Gastroesophageal sphincter (tissue), 4 donors: ENCODE data around the gene DPM1. TPM values are rescaled to one million over a fixed set of nuclear protein-coding genes. Genes with fewer than 3 reads are reported as not detected.

ENCODE experiments used
- ATAC-seq: fragments of 150-250 bp; one replicate; pipeline ENCODE4 v1.9.1; 2016; ENCODE audit warnings: mild to moderate bottlenecking, moderate library complexity
- H3K27ac ChIP-seq, 4 donors: fragments of 200-600 bp; sonication (generic) in 3 of 4; 1 replicate in 3 of 4; 2 replicates in 1 of 4; pipeline ENCODE4 v1.5.1; 2016 to 2019
- H3K27me3 ChIP-seq: fragments of 200-600 bp; sonication (generic); one replicate; pipeline ENCODE4 v1.5.1; 2019
- H3K36me3 ChIP-seq, 2 donors: fragments of 200-600 bp; sonication (generic); one replicate each; pipeline ENCODE4 v1.5.1; 2019; ENCODE audit warnings: control low read depth in 1 of 2
- H3K4me1 ChIP-seq, 3 donors: fragments of 200-600 bp; sonication (generic); 1 replicate in 2 of 3; 2 replicates in 1 of 3; pipeline ENCODE4 v1.5.1; 2016 to 2019; ENCODE audit warnings: control low read depth in 2 of 3
- H3K4me3 ChIP-seq, 2 donors: fragments of 200-600 bp; sonication (generic); one replicate each; pipeline ENCODE4 v1.5.1; 2019; ENCODE audit warnings: mild to moderate bottlenecking in 1 of 2, moderate library complexity in 1 of 2
- H3K9me3 ChIP-seq, 3 donors: fragments of 200-600 bp; sonication (generic); one replicate each; pipeline ENCODE4 v1.5.1; 2017 to 2019; ENCODE audit warnings: control low read depth in 2 of 3
- EP300 ChIP-seq: sonication (generic); formaldehyde crosslinking; IDR thresholded peaks from one replicate; pipeline ENCODE4 v1.6.1; 2017; ENCODE audit warnings: antibody characterized with exemption, mild to moderate bottlenecking
- POLR2A ChIP-seq, 2 donors: fragments of 450-650 bp; IDR thresholded peaks; one replicate each; pipeline ENCODE4 v1.6.1; 2017; ENCODE audit warnings: antibody characterized with exemption in 2 of 2, mild to moderate bottlenecking in 2 of 2, moderate library complexity in 1 of 2
- POLR2AphosphoS5 ChIP-seq: sonication (generic); formaldehyde crosslinking; IDR thresholded peaks from one replicate; pipeline ENCODE4 v1.6.1; 2017; ENCODE audit warnings: antibody characterized with exemption
- WGBS, 2 donors: methylation state at CpG; one replicate each; pipeline ENCODE4 v1.1.5; 2018; ENCODE audit warnings: low coverage in 1 of 2; 5-methylcytosine and 5-hydroxymethylcytosine counted together
- total RNA-seq, 4 donors: library from RNA; depleted of rRNA; stranded (reverse); fragments of >200 nt; gene quantifications; one replicate each; pipeline ENCODE4 v1.1.0, GENCODE V29; 2016
- TF ChIP-seq, protein P1 (sequence below), 4 experiments: fragments of 200-600 bp in 2 of 4; fragments of 450-650 bp in 2 of 4; sonication (generic) in 1 of 4; IDR thresholded peaks; one replicate each; pipeline ENCODE4 v1.5.1; 2017 to 2019; ENCODE audit warnings: antibody characterized with exemption in 4 of 4, mild to moderate bottlenecking in 2 of 4, moderate library complexity in 2 of 4

The DPM1 gene
- total RNA-seq, 4 donors from 2014 or later = 35.2 to 63.0 (median 43.5) TPM

DNA sequence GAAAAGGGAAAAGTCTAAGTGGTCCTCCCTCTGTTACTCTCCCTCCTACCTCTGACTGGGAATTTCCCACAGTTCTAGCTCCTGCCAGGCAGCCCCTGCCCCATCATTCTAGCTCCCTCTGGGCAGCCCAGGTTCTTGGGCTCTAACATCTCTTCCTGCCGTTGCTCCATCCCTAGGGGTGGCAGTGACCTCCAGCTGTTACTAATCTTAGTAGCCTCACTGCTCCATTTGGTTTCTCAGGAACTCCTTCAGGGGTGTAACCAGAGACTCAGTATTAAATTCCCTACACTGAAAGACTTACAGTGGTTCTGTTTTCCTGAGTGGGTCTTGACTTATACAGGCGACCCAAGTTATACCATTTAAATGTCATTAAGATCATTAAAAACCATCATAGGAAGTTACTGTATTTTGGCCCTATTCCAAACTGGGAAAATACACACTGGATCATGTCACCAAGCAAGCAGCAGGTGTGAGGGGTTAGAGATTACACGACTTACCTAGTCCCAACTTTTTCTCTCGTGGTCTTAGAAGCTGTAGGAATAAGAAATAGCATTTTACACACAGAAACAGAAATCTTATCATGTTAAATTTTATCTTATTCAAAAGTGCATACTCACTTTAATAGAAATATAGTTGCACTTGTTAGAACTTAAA, 10.1 kb downstream of the DPM1 start:
- WGBS, 2 donors = 60 to 66% methylated on average over 1 to 3 of the region's 4 CpGs
- Histone ChIP-seq H3K27ac (no peak overlapping the region), H3K9me3 (no peaks in the 10 kb centered on the region), H3K36me3 (peaks cover 0 to 97% of the 10 kb centered on the region in 2 donors), H3K27me3 (no peaks in the 10 kb centered on the region), H3K4me3 (no peak overlapping the region), H3K4me1 (no peaks in the 10 kb centered on the region)
- no peak for TF ChIP-seq EP300
- TF ChIP-seq POLR2A (IDR thresholded peaks at IDR 0.05) = no peak
- TF ChIP-seq, protein P1, sequence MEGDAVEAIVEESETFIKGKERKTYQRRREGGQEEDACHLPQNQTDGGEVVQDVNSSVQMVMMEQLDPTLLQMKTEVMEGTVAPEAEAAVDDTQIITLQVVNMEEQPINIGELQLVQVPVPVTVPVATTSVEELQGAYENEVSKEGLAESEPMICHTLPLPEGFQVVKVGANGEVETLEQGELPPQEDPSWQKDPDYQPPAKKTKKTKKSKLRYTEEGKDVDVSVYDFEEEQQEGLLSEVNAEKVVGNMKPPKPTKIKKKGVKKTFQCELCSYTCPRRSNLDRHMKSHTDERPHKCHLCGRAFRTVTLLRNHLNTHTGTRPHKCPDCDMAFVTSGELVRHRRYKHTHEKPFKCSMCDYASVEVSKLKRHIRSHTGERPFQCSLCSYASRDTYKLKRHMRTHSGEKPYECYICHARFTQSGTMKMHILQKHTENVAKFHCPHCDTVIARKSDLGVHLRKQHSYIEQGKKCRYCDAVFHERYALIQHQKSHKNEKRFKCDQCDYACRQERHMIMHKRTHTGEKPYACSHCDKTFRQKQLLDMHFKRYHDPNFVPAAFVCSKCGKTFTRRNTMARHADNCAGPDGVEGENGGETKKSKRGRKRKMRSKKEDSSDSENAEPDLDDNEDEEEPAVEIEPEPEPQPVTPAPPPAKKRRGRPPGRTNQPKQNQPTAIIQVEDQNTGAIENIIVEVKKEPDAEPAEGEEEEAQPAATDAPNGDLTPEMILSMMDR (IDR thresholded peaks at IDR 0.05) = no peak
- TF ChIP-seq POLR2AphosphoS5 = no peak
- no peak for ATAC-seq

DNA sequence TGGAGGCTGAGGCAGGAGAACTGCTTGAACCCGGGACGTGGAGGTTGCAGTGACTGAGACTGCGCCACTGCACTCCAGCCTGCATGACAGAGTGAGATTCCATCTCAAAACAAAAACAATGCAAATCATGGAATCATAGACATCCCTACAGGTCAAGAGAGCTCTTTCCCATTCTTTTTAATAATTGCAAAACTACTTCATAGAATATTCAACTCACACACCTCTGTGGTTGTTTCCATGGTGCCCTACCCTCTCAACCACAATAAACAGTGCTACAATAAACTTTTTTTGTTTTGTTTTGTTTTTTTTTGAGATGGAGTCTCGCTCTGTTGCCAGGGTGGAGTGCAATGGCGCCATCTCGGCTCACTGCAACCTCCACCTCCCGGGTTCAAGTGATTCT, 15.3 kb downstream of the DPM1 start:
- Histone ChIP-seq H3K9me3 (no peaks in the 10 kb centered on the region), H3K4me3 (no peak overlapping the region), H3K27ac (no peak overlapping the region), H3K27me3 (no peaks in the 10 kb centered on the region), H3K4me1 (no peaks in the 10 kb centered on the region), H3K36me3 (peaks cover 0 to 98% of the 10 kb centered on the region in 2 donors)
- 90% methylated on average over 6 of the region's 7 CpGs; no CpG with 5 or more reads in 1 of the 2 donors for WGBS, 2 donors
- ATAC-seq = no peak
- TF ChIP-seq POLR2AphosphoS5 (no peak), EP300 (no peak), POLR2A (IDR thresholded peaks at IDR 0.05) (no peak)
- TF ChIP-seq, protein P1 (IDR thresholded peaks at IDR 0.05) = no peak

- no peak overlapping the region for H3K27ac ChIP-seq
- no peaks in the 10 kb centered on the region for H3K9me3 ChIP-seq
- no peaks in the 10 kb centered on the region for H3K27me3 ChIP-seq
- TF ChIP-seq, protein P1 (IDR thresholded peaks at IDR 0.05) = no peak
- TF ChIP-seq POLR2AphosphoS5 = no peak
- TF ChIP-seq EP300 = no peak
- no peak for TF ChIP-seq POLR2A (IDR thresholded peaks at IDR 0.05)
- H3K4me3 ChIP-seq = no peak overlapping the region
- H3K36me3 ChIP-seq = peaks cover 0 to 56% of the 10 kb centered on the region in 2 donors
- peaks cover 3 to 24% (median 9%) of the 10 kb centered on the region in 3 donors for H3K4me1 ChIP-seq
- WGBS, 2 donors = 80 to 88% methylated on average over 1 of the region's 1 CpG
- ATAC-seq = no peak
These were observed 24.7 kb downstream of the DPM1 start for GRCh38 chr20:50933589-50933988.

- Histone ChIP-seq H3K4me1 (peaks cover 3 to 32% (median 15%) of the 10 kb centered on the region in 3 donors), H3K27ac (peak overlapping the region in 1 of 4 donors; percentile 97), H3K27me3 (no peaks in the 10 kb centered on the region), H3K36me3 (peaks cover 0 to 48% of the 10 kb centered on the region in 2 donors), H3K4me3 (no peak overlapping the region), H3K9me3 (no peaks in the 10 kb centered on the region)
- TF ChIP-seq EP300 (no peak), POLR2AphosphoS5 (no peak), POLR2A (IDR thresholded peaks at IDR 0.05) (no peak)
- TF ChIP-seq, protein P1 (IDR thresholded peaks at IDR 0.05) = no peak
- ATAC-seq = no peak
- 27 to 38% methylated on average over 1 of the region's 1 CpG for WGBS, 2 donors
These were observed 25.5 kb downstream of the DPM1 start for GRCh38 chr20:50932691-50933280.

DNA sequence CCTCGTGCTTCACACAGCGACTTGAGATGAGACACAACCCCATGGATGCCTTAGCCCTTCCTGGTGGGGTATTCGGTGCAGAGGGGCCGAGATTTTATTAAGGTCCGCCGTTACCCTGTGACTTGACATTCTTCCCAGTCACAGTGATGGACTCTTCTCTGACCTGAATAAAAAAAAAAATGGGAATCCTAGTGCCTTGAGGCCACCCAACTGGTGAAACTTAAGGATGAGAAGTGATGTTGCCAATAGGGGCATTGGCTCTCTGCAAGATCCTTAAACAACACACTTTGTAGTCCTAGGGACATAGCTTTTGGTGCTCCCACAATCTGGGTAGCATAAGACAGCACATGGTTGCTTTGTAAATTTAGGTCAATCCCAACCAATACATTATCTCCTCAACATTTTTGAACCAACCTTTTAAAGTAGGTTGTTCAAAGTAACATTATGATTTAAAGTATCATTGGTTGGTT, 26.3 kb downstream of the DPM1 start:
- no peak for ATAC-seq
- Histone ChIP-seq H3K4me3 (peak overlapping the region; percentile 90), H3K27ac (peak overlapping the region; percentile 97 to 99 (median 98)), H3K27me3 (no peaks in the 10 kb centered on the region), H3K4me1 (peaks cover 3 to 40% (median 15%) of the 10 kb centered on the region in 3 donors), H3K36me3 (peaks cover 0 to 41% of the 10 kb centered on the region in 2 donors), H3K9me3 (no peaks in the 10 kb centered on the region)
- WGBS, 2 donors = 20 to 30% methylated on average over 1 to 2 of the region's 6 CpGs
- TF ChIP-seq POLR2AphosphoS5 (no peak), EP300 (no peak), POLR2A (IDR thresholded peaks at IDR 0.05) (no peak)
- TF ChIP-seq, protein P1 (IDR thresholded peaks at IDR 0.05) = no peak
